Bronchial smooth muscle cell (primary cell): ENCODE measurements around the gene SCGB2A2. TPM values are rescaled to one million over a fixed set of nuclear protein-coding genes. Genes with fewer than 3 reads are reported as not detected.

Source experiments
- total RNA-seq: library from RNA; depleted of rRNA; stranded (reverse); fragments of >200 nt; gene quantifications from 2 replicates; pipeline ENCODE4 v1.2.1, GENCODE V29; 2014

SCGB2A2 gene
- total RNA-seq: not detected in 2 replicates

GRCh38 chr11:62269654-62270278 lies at the start of gene SCGB2A2:
SCGB2A2 (plus strand) TSS chr11:62270158; CDS start chr11:62270217, 59 bp downstream.

GRCh38 chr11:62242021-62242420 lies 27.9 kb upstream of the SCGB2A2 start, which contains the start of gene SCGB1D2:
SCGB1D2 (plus strand) TSS chr11:62242239; CDS start chr11:62242308, 69 bp downstream.

GRCh38 chr11:62298975-62299374 lies 29.0 kb downstream of the SCGB2A2 start, which contains the start of gene SCGB1D4:
SCGB1D4 (minus strand) TSS chr11:62299075; CDS start chr11:62299010, 65 bp downstream.

Other genes starting within 250 kb of the SCGB2A2 start
- gene INCENP, start 146.1 kb upstream of the SCGB2A2 start, total RNA-seq: 4.5 and 6.6 TPM in 2 replicates
- gene SCGB1D1, start 79.9 kb upstream of the SCGB2A2 start, total RNA-seq: not detected in 2 replicates
- gene SCGB2A1, start 61.5 kb upstream of the SCGB2A2 start, total RNA-seq: not detected in 2 replicates
- gene SCGB1D2, start 27.9 kb upstream of the SCGB2A2 start, total RNA-seq: not detected in 2 replicates
- not detected in 2 replicates for gene SCGB1D4, start 28.9 kb downstream of the SCGB2A2 start, total RNA-seq
- gene ASRGL1, start 67.3 kb downstream of the SCGB2A2 start, total RNA-seq: 0.09 and 0.32 TPM in 2 replicates
- not detected in 2 replicates for gene SCGB1A1, start 148.9 kb downstream of the SCGB2A2 start, total RNA-seq